ENCODE data around the gene ARSH. TPM values are rescaled to one million over a fixed set of nuclear protein-coding genes. Genes with fewer than 3 reads are reported as not detected.

The ARSH gene
- total RNA-seq, 1 experiment from 2014 or later, result not detected

DNA sequence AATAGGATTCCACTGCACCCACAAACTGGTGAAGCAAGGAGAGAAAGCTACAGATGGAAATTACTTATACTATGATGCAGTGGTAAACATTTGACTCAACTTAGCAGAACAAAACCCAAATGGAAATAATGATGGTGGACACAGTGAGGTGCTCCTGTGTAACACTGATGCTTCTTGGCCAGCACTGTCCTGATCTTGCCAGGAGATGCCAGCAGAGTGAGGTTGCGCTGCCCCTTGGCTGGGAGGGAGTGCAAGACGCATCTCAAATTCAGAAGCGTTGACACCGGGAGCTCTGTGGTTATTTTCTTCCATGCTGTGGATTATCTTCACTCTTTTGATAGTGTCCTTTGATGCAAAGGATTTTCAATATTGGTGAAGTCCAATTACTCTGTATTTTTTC lies 22.0 kb upstream of the ARSH start:
- Histone ChIP-seq H3F3A (ENCODE audit: insufficient read depth, low read depth) (no peaks in the 10 kb centered on the region), H4K20me1 (ENCODE audit: insufficient read depth) (no peaks in the 10 kb centered on the region), H3K4me3 (no peak overlapping the region), H3K4me2 (no peak overlapping the region), H3K9me2 (ENCODE audit: insufficient read depth) (no peaks in the 10 kb centered on the region), H3K4me1 (replicated peaks; ENCODE audit: insufficient read depth) (no peaks in the 10 kb centered on the region), H3K36me3 (ENCODE audit: low read depth) (no peaks in the 10 kb centered on the region), H3K27me3 (ENCODE audit: insufficient read depth, low read depth) (no peaks in the 10 kb centered on the region), H3K79me2 (ENCODE audit: low read depth) (no peaks in the 10 kb centered on the region), H3K9me3 (ENCODE audit: insufficient read depth, low read depth) (no peaks in the 10 kb centered on the region), H3K27ac (no peak overlapping the region), H2AFZ (no peak overlapping the region)
- TF ChIP-seq EZH2 (IDR thresholded peaks at IDR 0.05; ENCODE audit: low read depth), result no peak
- TF ChIP-seq, protein P1, sequence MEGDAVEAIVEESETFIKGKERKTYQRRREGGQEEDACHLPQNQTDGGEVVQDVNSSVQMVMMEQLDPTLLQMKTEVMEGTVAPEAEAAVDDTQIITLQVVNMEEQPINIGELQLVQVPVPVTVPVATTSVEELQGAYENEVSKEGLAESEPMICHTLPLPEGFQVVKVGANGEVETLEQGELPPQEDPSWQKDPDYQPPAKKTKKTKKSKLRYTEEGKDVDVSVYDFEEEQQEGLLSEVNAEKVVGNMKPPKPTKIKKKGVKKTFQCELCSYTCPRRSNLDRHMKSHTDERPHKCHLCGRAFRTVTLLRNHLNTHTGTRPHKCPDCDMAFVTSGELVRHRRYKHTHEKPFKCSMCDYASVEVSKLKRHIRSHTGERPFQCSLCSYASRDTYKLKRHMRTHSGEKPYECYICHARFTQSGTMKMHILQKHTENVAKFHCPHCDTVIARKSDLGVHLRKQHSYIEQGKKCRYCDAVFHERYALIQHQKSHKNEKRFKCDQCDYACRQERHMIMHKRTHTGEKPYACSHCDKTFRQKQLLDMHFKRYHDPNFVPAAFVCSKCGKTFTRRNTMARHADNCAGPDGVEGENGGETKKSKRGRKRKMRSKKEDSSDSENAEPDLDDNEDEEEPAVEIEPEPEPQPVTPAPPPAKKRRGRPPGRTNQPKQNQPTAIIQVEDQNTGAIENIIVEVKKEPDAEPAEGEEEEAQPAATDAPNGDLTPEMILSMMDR (conservative IDR thresholded peaks at IDR 0.05), result no peak
- BruUV-seq (replicated peaks), result no TSS peak
- ChIA-PET POLR2A (ENCODE audit: unreplicated experiment) (no interaction called here), CTCF (interaction anchor here (0.6 kb wide), 1 partner anchor 172 kb away, joined by 3 read pairs; no protein-coding TSS in a partner anchor)
- intact Hi-C loops (cut with micrococcal nuclease; ENCODE audit: unreplicated experiment), result no loop called here
- no peak for DNase-seq

DNA sequence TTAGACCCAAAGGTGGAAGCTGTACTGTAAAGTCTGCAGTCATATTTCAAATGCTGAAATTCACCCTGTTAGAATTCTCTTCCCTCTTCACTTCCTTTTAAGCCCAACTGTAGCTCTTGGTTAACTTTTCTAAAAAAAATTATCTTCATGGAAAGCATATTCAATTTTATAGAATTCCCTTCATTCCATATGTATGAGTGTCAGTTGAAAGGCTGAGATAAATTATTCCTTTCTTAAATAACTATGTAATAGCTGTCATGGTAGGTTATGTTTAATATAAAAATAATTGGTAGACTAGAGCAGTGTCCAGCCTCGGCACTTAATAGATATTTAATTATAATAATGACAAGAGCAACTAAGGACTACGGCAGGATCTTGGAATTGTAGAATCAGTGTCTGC lies 16.8 kb upstream of the ARSH start:
- no peaks in the 10 kb centered on the region for H3K9me3 ChIP-seq (ENCODE audit: insufficient read depth, low read depth)
- no peak overlapping the region for H2AFZ ChIP-seq
- H4K20me1 ChIP-seq (ENCODE audit: insufficient read depth), result no peaks in the 10 kb centered on the region
- ChIA-PET POLR2A (ENCODE audit: unreplicated experiment) (no interaction called here), CTCF (no interaction called here)
- no peaks in the 10 kb centered on the region for H3K79me2 ChIP-seq (ENCODE audit: low read depth)
- BruUV-seq (replicated peaks), result no TSS peak
- no peaks in the 10 kb centered on the region for H3K36me3 ChIP-seq (ENCODE audit: low read depth)
- no peak overlapping the region for H3K27ac ChIP-seq
- H3K4me1 ChIP-seq (replicated peaks; ENCODE audit: insufficient read depth), result no peaks in the 10 kb centered on the region
- DNase-seq, result no peak
- H3F3A ChIP-seq (ENCODE audit: insufficient read depth, low read depth), result no peaks in the 10 kb centered on the region
- no peaks in the 10 kb centered on the region for H3K27me3 ChIP-seq (ENCODE audit: insufficient read depth, low read depth)
- intact Hi-C loops (cut with micrococcal nuclease; ENCODE audit: unreplicated experiment), result no loop called here
- TF ChIP-seq, protein P1 (conservative IDR thresholded peaks at IDR 0.05), result no peak
- TF ChIP-seq EZH2 (IDR thresholded peaks at IDR 0.05; ENCODE audit: low read depth), result no peak
- no peak overlapping the region for H3K4me2 ChIP-seq
- H3K4me3 ChIP-seq, result no peak overlapping the region
- H3K9me2 ChIP-seq (ENCODE audit: insufficient read depth), result no peaks in the 10 kb centered on the region

DNA sequence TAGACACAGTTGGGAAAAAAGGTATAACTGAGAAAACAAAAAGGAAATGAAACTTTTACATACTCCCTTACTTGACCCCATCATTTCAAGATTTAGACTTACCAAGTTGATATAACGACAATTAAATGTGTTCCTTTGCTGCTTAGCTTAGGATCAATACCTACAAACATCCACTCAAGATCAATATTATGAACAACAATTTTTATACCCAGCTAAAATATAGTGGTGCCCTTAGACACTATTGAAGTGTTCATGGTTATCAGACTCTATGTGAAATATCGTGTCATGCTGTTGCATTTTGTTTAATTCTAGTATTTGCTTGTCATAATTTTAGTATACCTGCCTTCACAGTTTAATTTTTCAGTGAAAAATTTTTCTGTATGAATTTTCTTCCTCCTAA lies 4.2 kb downstream of the ARSH start:
- no peak overlapping the region for H2AFZ ChIP-seq
- H3K9me3 ChIP-seq (ENCODE audit: insufficient read depth, low read depth), result 0 out of 2 replicates have a peak, but pooled peaks cover 4% of the 10 kb centered on the region
- H3K4me3 ChIP-seq, result no peak overlapping the region
- H3K4me1 ChIP-seq (replicated peaks; ENCODE audit: insufficient read depth), result no peaks in the 10 kb centered on the region
- H3K27me3 ChIP-seq (ENCODE audit: insufficient read depth, low read depth), result 0 out of 2 replicates have a peak, but pooled peaks cover 3% of the 10 kb centered on the region
- no TSS peak for BruUV-seq (replicated peaks)
- H4K20me1 ChIP-seq (ENCODE audit: insufficient read depth), result no peaks in the 10 kb centered on the region
- H3K36me3 ChIP-seq (ENCODE audit: low read depth), result no peaks in the 10 kb centered on the region
- intact Hi-C loops (cut with micrococcal nuclease; ENCODE audit: unreplicated experiment), result no loop called here
- no peaks in the 10 kb centered on the region for H3K79me2 ChIP-seq (ENCODE audit: low read depth)
- H3F3A ChIP-seq (ENCODE audit: insufficient read depth, low read depth), result no peaks in the 10 kb centered on the region
- TF ChIP-seq, protein P1 (conservative IDR thresholded peaks at IDR 0.05), result no peak
- TF ChIP-seq EZH2 (IDR thresholded peaks at IDR 0.05; ENCODE audit: low read depth), result no peak
- POLR2A ChIA-PET (ENCODE audit: unreplicated experiment), result no interaction called here
- CTCF ChIA-PET, result no interaction called here
- no peak overlapping the region for H3K4me2 ChIP-seq
- H3K9me2 ChIP-seq (ENCODE audit: insufficient read depth), result no peaks in the 10 kb centered on the region
- no peak overlapping the region for H3K27ac ChIP-seq
- no peak for DNase-seq

All from PC-9 (cell line).